PC-9 (cell line): ENCODE measurements around the gene SLC25A11.

Experiments
- EZH2 ChIP-seq: fragments of 200-600 bp; sonication (generic); IDR thresholded peaks from 2 replicates; pipeline ENCODE4 v1.8.0; 2017; ENCODE audit warnings: antibody characterized with exemption, low read depth
- TF ChIP-seq, protein P1 (sequence below): fragments of 200-600 bp; sonication (generic); conservative IDR thresholded peaks from 2 replicates; pipeline ENCODE4 v1.6.1; 2017; ENCODE audit warnings: mixed run types, antibody characterized with exemption, mild to moderate bottlenecking, moderate library complexity

DNA sequence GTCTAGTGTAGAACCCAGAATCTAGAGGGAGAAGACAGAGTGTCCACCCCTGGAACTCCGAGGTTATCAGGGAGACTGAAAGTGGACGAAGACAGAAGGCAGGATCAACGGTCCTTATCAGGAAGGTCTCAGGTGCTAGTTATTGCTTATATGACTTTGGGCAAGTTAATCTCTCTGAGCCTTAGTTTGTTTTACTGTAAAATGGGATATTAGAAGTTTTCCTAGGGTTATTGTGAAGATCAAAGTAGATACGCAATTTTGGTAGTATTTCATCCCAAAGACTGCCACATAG, 1.4 kb upstream of the SLC25A11 start:
- TF ChIP-seq, protein P1, sequence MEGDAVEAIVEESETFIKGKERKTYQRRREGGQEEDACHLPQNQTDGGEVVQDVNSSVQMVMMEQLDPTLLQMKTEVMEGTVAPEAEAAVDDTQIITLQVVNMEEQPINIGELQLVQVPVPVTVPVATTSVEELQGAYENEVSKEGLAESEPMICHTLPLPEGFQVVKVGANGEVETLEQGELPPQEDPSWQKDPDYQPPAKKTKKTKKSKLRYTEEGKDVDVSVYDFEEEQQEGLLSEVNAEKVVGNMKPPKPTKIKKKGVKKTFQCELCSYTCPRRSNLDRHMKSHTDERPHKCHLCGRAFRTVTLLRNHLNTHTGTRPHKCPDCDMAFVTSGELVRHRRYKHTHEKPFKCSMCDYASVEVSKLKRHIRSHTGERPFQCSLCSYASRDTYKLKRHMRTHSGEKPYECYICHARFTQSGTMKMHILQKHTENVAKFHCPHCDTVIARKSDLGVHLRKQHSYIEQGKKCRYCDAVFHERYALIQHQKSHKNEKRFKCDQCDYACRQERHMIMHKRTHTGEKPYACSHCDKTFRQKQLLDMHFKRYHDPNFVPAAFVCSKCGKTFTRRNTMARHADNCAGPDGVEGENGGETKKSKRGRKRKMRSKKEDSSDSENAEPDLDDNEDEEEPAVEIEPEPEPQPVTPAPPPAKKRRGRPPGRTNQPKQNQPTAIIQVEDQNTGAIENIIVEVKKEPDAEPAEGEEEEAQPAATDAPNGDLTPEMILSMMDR = no peak
- no peak for TF ChIP-seq EZH2
